ENCODE results near the gene CFAP73. TPM values are rescaled to one million over a fixed set of nuclear protein-coding genes. Genes with fewer than 3 reads are reported as not detected.
A peak's percentile ranks its signal among the peaks of the same experiment; 100 is the strongest.

The CFAP73 gene
- total and polyA plus RNA-seq, 10 of the 15 experiments (the other 5 are each of a cell fraction or from before 2014, with no cell fraction given), result 0.18 TPM; not detected in 9

- TF ChIP-seq ZBTB40 (IDR thresholded peaks at IDR 0.05; ENCODE audit: borderline replicate concordance) (no peak), BCLAF1 (IDR thresholded peaks at IDR 0.05) (no peak), SIN3A (IDR thresholded peaks at IDR 0.05; ENCODE audit: low read depth, low read length) (no peak), WRNIP1 (IDR thresholded peaks at IDR 0.05; ENCODE audit: borderline replicate concordance, low read depth, low read length) (no peak), ZNF687 (IDR thresholded peaks at IDR 0.05) (peak; percentile 94), MEF2B (IDR thresholded peaks at IDR 0.05; ENCODE audit: partially characterized antibody, poor library complexity, severe bottlenecking) (peak; percentile 68), RUNX3 (IDR thresholded peaks at IDR 0.05; ENCODE audit: low read length) (no peak; the same call in 1 of the 2 replicates), JUNB (IDR thresholded peaks at IDR 0.05) (no peak), RCOR1 (conservative IDR thresholded peaks at IDR 0.05; ENCODE audit: low read depth, low read length) (no peak), PAX8 (IDR thresholded peaks at IDR 0.05) (peak; percentile 87; the same call in 1 of the 2 replicates), SMAD1 (IDR thresholded peaks at IDR 0.05; ENCODE audit: low read depth, partially characterized antibody) (no peak), IKZF2 (IDR thresholded peaks at IDR 0.05) (peak in 1 of 2 experiments; percentile 11; a peak in 2 of 4 replicates), NR2F1 (conservative IDR thresholded peaks at IDR 0.05) (peak; percentile 72; the same call in 1 of the 2 replicates), MEF2A (IDR thresholded peaks at IDR 0.05; ENCODE audit: insufficient read depth, low read depth, low read length) (no peak), IKZF1 (conservative IDR thresholded peaks at IDR 0.05) (no peak; the same call in 1 of the 2 replicates), E2F4 (IDR thresholded peaks at IDR 0.05; ENCODE audit: low read depth, low read length) (no peak), SMARCA5 (IDR thresholded peaks at IDR 0.05) (peak; percentile 50; the same call in 1 of the 2 replicates), SPI1 (IDR thresholded peaks at IDR 0.05; ENCODE audit: borderline replicate concordance, insufficient read depth, low read depth, low read length) (no peak)
Observed at GRCh38 chr12:113173081-113173698, 23.7 kb downstream of the CFAP73 start (continued).
